ENCODE measurements around the gene CCDC146. TPM values are rescaled to one million over a fixed set of nuclear protein-coding genes. Genes with fewer than 3 reads are reported as not detected.
"Not testable (repeated sequence)": the region's sequence is repeated elsewhere in the genome, so short reads cannot be mapped to it uniquely, and the experiment has no call there.

CCDC146 gene
- total RNA-seq, 4 donors from 2014 or later, result 6.0 to 38.8 (median 24.5) TPM

- TF ChIP-seq POLR2A (IDR thresholded peaks at IDR 0.05) (no peak), CTCF (IDR thresholded peaks at IDR 0.05) (no peak)
- Histone ChIP-seq H3K9me3 (no peaks in the 10 kb centered on the region), H3K4me1 (peaks cover 0 to 4% (median 0%) of the 10 kb centered on the region in 4 donors), H3K27me3 (no peaks in the 10 kb centered on the region), H3K36me3 (no peaks in the 10 kb centered on the region), H3K27ac (no peak overlapping the region), H3K4me3 (no peak overlapping the region)
- DNase-seq, result no peak
These were observed 149.4 kb downstream of the CCDC146 start for GRCh38 chr7:77271766-77272165.

- H3K36me3 ChIP-seq, H3K27ac ChIP-seq, H3K27me3 ChIP-seq, H3K4me3 ChIP-seq, DNase-seq, H3K4me1 ChIP-seq, H3K9me3 ChIP-seq: not testable (repeated sequence)
These were observed 153.2 kb downstream of the CCDC146 start for GRCh38 chr7:77275663-77276062.

- Histone ChIP-seq H3K4me3 (no peak overlapping the region), H3K36me3 (no peaks in the 10 kb centered on the region), H3K4me1 (peaks cover 0 to 4% (median 0%) of the 10 kb centered on the region in 4 donors), H3K27me3 (no peaks in the 10 kb centered on the region), H3K27ac (no peak overlapping the region), H3K9me3 (no peaks in the 10 kb centered on the region)
- no peak for DNase-seq
- TF ChIP-seq POLR2A (IDR thresholded peaks at IDR 0.05) (no peak), CTCF (IDR thresholded peaks at IDR 0.05) (no peak)
These were observed 153.7 kb downstream of the CCDC146 start for GRCh38 chr7:77276120-77276519.

- Histone ChIP-seq H3K4me3 (no peak overlapping the region), H3K9me3 (no peaks in the 10 kb centered on the region), H3K4me1 (no peaks in the 10 kb centered on the region), H3K36me3 (no peaks in the 10 kb centered on the region), H3K27me3 (no peaks in the 10 kb centered on the region), H3K27ac (no peak overlapping the region)
- no peak for DNase-seq
- TF ChIP-seq CTCF (IDR thresholded peaks at IDR 0.05) (no peak), POLR2A (IDR thresholded peaks at IDR 0.05) (no peak)
These were observed 159.5 kb downstream of the CCDC146 start for GRCh38 chr7:77281780-77282478.

- no peak overlapping the region for H3K27ac ChIP-seq
- no peaks in the 10 kb centered on the region for H3K9me3 ChIP-seq
- no peaks in the 10 kb centered on the region for H3K27me3 ChIP-seq
- no peak for DNase-seq
- no peak overlapping the region for H3K4me3 ChIP-seq
- TF ChIP-seq POLR2A (IDR thresholded peaks at IDR 0.05) (no peak), CTCF (IDR thresholded peaks at IDR 0.05) (no peak)
- H3K36me3 ChIP-seq, result no peaks in the 10 kb centered on the region
- no peaks in the 10 kb centered on the region for H3K4me1 ChIP-seq
These were observed 160.5 kb downstream of the CCDC146 start for GRCh38 chr7:77282897-77283296.

- Histone ChIP-seq H3K27me3 (no peaks in the 10 kb centered on the region), H3K27ac (no peak overlapping the region), H3K36me3 (no peaks in the 10 kb centered on the region), H3K4me3 (no peak overlapping the region), H3K9me3 (no peaks in the 10 kb centered on the region), H3K4me1 (no peaks in the 10 kb centered on the region)
- TF ChIP-seq POLR2A (IDR thresholded peaks at IDR 0.05), result no peak
- no peak for TF ChIP-seq CTCF (IDR thresholded peaks at IDR 0.05)
- DNase-seq, result no peak
These were observed 161.6 kb downstream of the CCDC146 start for GRCh38 chr7:77284005-77284404.
